Keratinocyte (primary cell): Measurements from ENCODE around the gene CC2D1A.

Experiments
- EZH2 ChIP-seq: IDR thresholded peaks from one replicate; pipeline ENCODE4 v1.6.1; 2012; ENCODE audit warnings: inconsistent platforms, mild to moderate bottlenecking, low read length, moderate library complexity
- TF ChIP-seq, protein P1 (sequence below), 3 experiments: IDR thresholded peaks in 1 of 3; conservative IDR thresholded peaks in 1 of 3; optimal IDR thresholded peaks in 1 of 3; 2 replicates in 2 of 3; 3 replicates in 1 of 3; pipeline versions ENCODE3 to v1.5.1; 2011; ENCODE audit warnings: low read length in 3 of 3, mild to moderate bottlenecking in 3 of 3, moderate library complexity in 2 of 3, control low read depth in 1 of 3, inconsistent platforms in 1 of 3; ENCODE audit not compliant: insufficient read depth in 2 of 3; ENCODE audit errors: extremely low read depth in 1 of 3

DNA sequence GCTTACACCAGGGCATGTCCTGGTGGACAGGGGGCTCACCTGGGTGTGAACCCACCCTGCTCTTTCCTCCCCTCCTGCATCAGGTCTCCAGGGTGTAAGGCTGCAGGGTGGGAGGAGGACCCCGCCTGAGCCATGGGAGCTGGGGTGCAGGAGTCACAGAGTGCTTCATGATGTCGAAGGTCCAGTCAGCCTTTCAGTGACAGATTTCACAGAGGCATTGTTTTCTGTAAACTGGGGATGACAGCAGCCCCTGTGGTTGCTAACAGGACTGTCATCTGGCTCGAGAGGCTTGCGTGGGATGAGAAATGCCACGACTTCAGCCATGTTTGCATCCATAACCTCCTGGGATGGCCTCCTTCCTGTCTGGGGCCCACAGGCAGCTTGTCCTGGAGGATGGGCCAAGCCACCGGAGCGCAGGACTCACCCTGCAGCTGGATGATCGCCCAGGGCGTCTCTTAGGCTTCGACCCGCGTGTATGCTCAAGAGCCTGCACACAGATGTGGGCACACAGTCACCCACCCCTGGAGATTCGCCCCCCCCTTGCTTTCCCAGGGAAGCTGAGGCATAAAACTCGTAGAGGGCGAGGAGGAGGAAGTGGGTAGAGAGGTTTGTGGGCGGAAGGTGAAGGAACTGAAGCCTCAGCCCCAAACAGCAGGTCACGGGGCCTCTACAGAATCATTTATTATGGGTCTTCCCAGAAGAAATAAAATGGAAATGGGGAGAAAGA lies 24.1 kb upstream of the CC2D1A start:
- TF ChIP-seq, protein P1, sequence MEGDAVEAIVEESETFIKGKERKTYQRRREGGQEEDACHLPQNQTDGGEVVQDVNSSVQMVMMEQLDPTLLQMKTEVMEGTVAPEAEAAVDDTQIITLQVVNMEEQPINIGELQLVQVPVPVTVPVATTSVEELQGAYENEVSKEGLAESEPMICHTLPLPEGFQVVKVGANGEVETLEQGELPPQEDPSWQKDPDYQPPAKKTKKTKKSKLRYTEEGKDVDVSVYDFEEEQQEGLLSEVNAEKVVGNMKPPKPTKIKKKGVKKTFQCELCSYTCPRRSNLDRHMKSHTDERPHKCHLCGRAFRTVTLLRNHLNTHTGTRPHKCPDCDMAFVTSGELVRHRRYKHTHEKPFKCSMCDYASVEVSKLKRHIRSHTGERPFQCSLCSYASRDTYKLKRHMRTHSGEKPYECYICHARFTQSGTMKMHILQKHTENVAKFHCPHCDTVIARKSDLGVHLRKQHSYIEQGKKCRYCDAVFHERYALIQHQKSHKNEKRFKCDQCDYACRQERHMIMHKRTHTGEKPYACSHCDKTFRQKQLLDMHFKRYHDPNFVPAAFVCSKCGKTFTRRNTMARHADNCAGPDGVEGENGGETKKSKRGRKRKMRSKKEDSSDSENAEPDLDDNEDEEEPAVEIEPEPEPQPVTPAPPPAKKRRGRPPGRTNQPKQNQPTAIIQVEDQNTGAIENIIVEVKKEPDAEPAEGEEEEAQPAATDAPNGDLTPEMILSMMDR (optimal IDR thresholded peaks at IDR 0.05 in 1 of 3, IDR thresholded peaks at IDR 0.05 in 1 of 3, conservative IDR thresholded peaks at IDR 0.05 in 1 of 3; ENCODE audit: extremely low read depth in 1 of 3, insufficient read depth in 2 of 3, low read length in 3 of 3), result no peak
- TF ChIP-seq EZH2, result no peak
